Smooth muscle cell (in vitro differentiated cells): Measurements from ENCODE around the gene CDS2. TPM values are rescaled to one million over a fixed set of nuclear protein-coding genes. Genes with fewer than 3 reads are reported as not detected.

Source experiments
- DNase-seq: peaks from one replicate; lab custom pipeline; 2025; ENCODE audit not compliant: unreplicated experiment; lab: John Stamatoyannopoulos, UW
- H2AFZ ChIP-seq: fragments of 200-600 bp; sonication (generic); 2 replicates; pipeline ENCODE4 v1.6.0; 2016; ENCODE audit warnings: antibody characterized with exemption, low read depth, mild to moderate bottlenecking
- H3F3A ChIP-seq: fragments of 200-600 bp; sonication (generic); 2 replicates; pipeline ENCODE4 v1.6.0; 2017; ENCODE audit warnings: antibody characterized with exemption, low read depth
- H3K27ac ChIP-seq: fragments of 200-600 bp; sonication (generic); 2 replicates; pipeline ENCODE4 v1.5.1; 2016; ENCODE audit warnings: low read depth, mild to moderate bottlenecking
- H3K27me3 ChIP-seq: fragments of 200-600 bp; sonication (generic); 2 replicates; pipeline ENCODE4 v1.6.1; 2016; ENCODE audit warnings: low read depth, mild to moderate bottlenecking
- H3K36me3 ChIP-seq: fragments of 200-600 bp; sonication (generic); 2 replicates; pipeline ENCODE4 v1.5.1; 2016; ENCODE audit warnings: low read depth
- H3K4me1 ChIP-seq: fragments of 200-600 bp; sonication (generic); 2 replicates; pipeline ENCODE4 v1.5.1; 2016; ENCODE audit warnings: low read depth
- H3K4me2 ChIP-seq: fragments of 200-600 bp; sonication (generic); 2 replicates; pipeline ENCODE4 v1.6.0; 2016; ENCODE audit warnings: mild to moderate bottlenecking
- H3K4me3 ChIP-seq: fragments of 200-600 bp; sonication (generic); 2 replicates; pipeline ENCODE4 v1.5.1; 2016; ENCODE audit warnings: mild to moderate bottlenecking
- H3K79me2 ChIP-seq: fragments of 200-600 bp; sonication (generic); 2 replicates; pipeline ENCODE4 v1.6.0; 2016; ENCODE audit warnings: low read depth, mild to moderate bottlenecking
- H3K9ac ChIP-seq: fragments of 200-600 bp; sonication (generic); 2 replicates; pipeline ENCODE4 v1.6.0; 2016; ENCODE audit warnings: low read depth
- H3K9me3 ChIP-seq: fragments of 200-600 bp; sonication (generic); replicated peaks from 2 replicates; pipeline ENCODE4 v1.5.1; 2016; ENCODE audit warnings: low read depth
- H4K20me1 ChIP-seq: fragments of 200-600 bp; sonication (generic); 2 replicates; pipeline ENCODE4 v1.6.0; 2016; ENCODE audit warnings: low read depth
- WGBS: methylation state at CpG from one replicate; pipeline ENCODE4 v1.1.7; 2016; ENCODE audit warnings: low lambda C conversion rate; 5-methylcytosine and 5-hydroxymethylcytosine counted together
- polyA plus RNA-seq: library from polyadenylated mRNA; unstranded; fragments of >200 nt; fragmentation: Nextera tagmentation; extraction: Ambion mirVana; gene quantifications from 2 replicates; pipeline ENCODE4 v1.2.1, GENCODE V29; 2016
- total RNA-seq: library from RNA; depleted of rRNA; stranded (reverse); fragments of >200 nt; gene quantifications from 2 replicates; pipeline ENCODE4 v1.2.3, GENCODE V29; 2014
- TF ChIP-seq, protein P1 (sequence below): fragments of 200-600 bp; sonication (generic); IDR thresholded peaks from 2 replicates; pipeline ENCODE4 v1.5.1; 2017; ENCODE audit warnings: borderline replicate concordance, mild to moderate bottlenecking, antibody characterized with exemption; ENCODE audit not compliant: insufficient read depth, poor library complexity, severe bottlenecking

Gene CDS2
- total and polyA plus RNA-seq, 2 experiments from 2014 or later: 24.9 to 25.9 TPM

DNA sequence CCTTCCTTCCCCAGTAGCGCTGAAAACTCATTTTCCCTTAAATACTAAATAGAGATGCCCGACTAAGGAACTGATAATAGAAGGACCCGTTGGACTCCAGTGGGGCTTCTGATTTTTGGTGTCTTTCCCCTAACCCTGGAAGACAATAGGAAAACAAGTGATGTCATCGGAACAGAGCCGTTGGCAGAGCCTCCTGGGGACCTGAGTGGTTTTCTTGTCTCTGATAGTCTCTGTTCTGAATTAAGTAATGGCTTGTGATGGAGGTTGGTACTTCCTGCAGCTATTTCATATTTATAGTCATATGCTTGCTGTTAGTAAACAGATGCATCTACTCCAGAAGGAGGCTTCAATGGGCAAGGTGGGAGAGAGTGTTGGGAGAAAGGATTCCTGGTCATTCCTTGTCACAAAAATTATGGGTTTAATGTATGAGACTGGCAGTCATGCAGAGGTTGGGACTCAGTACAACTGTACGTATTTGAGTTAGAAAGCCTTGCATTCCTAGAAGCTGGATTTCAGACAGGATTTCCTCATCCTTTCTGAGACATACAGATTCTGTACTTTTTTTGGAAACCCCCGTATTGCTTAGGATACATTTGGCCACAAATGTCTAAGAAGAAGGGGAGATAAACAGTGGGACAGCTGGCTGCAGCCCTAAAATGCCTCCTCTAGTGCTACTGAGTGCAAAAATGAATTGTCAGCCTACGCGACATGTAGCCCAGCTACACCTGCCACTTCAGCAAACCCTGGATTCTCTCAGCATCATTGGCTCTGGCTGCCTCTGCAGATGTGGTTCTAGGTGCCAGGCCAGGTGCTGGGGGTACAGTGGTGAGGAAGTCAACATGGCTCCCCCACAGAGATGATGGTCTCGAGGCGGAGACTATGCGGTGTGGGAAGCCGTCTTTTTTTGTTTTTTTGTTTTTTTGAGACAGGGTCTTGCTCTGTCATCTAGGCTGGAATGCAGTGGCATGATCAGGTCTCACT lies 38.1 kb downstream of the CDS2 start:
- Histone ChIP-seq H4K20me1 (peaks cover 88% of the 10 kb centered on the region), H3K79me2 (peaks cover 34% of the 10 kb centered on the region), H3K4me1 (peaks cover 3% of the 10 kb centered on the region), H3K27me3 (no peaks in the 10 kb centered on the region), H2AFZ (no peak overlapping the region), H3K9ac (no peak overlapping the region), H3K36me3 (no peaks in the 10 kb centered on the region), H3K27ac (no peak overlapping the region), H3K4me2 (no peak overlapping the region), H3F3A (no peaks in the 10 kb centered on the region), H3K9me3 (no peaks in the 10 kb centered on the region), H3K4me3 (no peak overlapping the region)
- TF ChIP-seq, protein P1, sequence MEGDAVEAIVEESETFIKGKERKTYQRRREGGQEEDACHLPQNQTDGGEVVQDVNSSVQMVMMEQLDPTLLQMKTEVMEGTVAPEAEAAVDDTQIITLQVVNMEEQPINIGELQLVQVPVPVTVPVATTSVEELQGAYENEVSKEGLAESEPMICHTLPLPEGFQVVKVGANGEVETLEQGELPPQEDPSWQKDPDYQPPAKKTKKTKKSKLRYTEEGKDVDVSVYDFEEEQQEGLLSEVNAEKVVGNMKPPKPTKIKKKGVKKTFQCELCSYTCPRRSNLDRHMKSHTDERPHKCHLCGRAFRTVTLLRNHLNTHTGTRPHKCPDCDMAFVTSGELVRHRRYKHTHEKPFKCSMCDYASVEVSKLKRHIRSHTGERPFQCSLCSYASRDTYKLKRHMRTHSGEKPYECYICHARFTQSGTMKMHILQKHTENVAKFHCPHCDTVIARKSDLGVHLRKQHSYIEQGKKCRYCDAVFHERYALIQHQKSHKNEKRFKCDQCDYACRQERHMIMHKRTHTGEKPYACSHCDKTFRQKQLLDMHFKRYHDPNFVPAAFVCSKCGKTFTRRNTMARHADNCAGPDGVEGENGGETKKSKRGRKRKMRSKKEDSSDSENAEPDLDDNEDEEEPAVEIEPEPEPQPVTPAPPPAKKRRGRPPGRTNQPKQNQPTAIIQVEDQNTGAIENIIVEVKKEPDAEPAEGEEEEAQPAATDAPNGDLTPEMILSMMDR: no peak
- no peak for DNase-seq
- WGBS: 81% methylated on average over 13 of the region's 13 CpGs

DNA sequence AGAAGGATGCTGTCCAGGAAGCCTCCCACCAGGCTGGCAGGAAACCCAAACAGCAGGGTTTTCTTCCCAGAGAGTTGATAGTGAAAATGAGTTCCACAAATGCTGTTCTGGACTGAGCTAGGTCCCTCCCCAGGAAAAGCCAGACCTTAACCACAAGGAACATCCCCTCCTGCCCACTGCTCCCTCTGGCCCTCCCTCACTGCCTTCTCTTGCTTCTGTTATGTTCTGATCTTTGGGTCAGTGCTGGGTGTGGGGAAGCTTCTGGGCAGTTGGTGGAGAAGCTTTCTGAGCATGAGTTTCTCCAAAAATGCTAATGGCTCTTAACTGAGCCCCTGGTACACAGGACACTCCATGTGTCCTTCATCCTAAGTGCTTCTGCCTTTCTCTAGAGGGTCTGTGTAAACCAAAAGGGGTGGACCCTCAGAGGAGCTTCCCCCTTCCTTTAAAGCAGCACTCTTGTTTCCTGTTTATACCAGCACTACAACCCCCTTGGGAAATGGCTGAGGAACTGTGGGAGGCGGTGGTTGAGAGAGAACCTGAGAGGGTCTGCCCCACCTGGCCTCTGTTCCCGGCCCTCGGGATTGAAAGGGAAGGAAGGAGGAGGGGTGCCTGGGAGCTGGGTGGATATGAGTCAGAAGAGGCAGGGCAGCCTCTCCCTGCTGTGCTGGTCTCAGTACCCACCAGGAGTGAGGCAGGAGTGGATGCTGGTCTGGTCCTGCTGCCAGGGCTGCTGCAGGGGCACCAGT lies 42.0 kb downstream of the CDS2 start:
- Histone ChIP-seq H4K20me1 (peaks cover 98% of the 10 kb centered on the region), H3K79me2 (peaks cover 12% of the 10 kb centered on the region), H3K9ac (no peak overlapping the region), H3F3A (no peaks in the 10 kb centered on the region), H3K9me3 (no peaks in the 10 kb centered on the region), H3K36me3 (no peaks in the 10 kb centered on the region), H3K4me3 (no peak overlapping the region), H3K4me1 (peaks cover 9% of the 10 kb centered on the region), H3K27me3 (no peaks in the 10 kb centered on the region), H3K4me2 (no peak overlapping the region), H3K27ac (no peak overlapping the region), H2AFZ (no peak overlapping the region)
- TF ChIP-seq, protein P1: no peak
- DNase-seq: no peak
- WGBS: 30% methylated on average over 3 of the region's 3 CpGs

DNA sequence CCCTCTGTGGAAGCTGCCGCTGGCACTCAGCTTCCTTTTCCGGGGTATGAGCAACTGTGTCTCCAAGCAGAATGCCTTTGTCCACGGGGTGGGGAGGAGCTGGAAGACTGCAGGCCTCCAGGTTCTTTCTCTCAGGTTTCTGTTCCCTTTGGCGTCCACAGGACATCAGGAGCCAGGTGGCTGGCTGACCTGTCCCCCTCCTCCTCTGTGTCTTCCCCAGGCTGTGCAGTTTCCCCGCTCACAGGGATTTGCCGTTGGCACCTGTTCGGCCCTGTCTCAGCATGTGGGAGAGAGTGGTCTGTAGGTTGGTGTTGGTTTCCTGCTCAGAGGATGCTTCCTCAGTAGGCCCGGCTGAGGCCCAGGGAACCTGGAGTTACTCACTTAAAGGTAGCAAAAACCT lies 43.5 kb downstream of the CDS2 start:
- no peak overlapping the region for H3K9ac ChIP-seq
- DNase-seq: no peak
- H2AFZ ChIP-seq: no peak overlapping the region
- H3K27ac ChIP-seq: no peak overlapping the region
- H3K4me2 ChIP-seq: no peak overlapping the region
- H3K36me3 ChIP-seq: no peaks in the 10 kb centered on the region
- 95% methylated on average over 8 of the region's 8 CpGs for WGBS
- H3K4me3 ChIP-seq: no peak overlapping the region
- H3K9me3 ChIP-seq: no peaks in the 10 kb centered on the region
- H3K27me3 ChIP-seq: no peaks in the 10 kb centered on the region
- peaks cover 9% of the 10 kb centered on the region for H3K4me1 ChIP-seq
- H3F3A ChIP-seq: no peaks in the 10 kb centered on the region
- peaks cover 83% of the 10 kb centered on the region for H4K20me1 ChIP-seq
- peaks cover 12% of the 10 kb centered on the region for H3K79me2 ChIP-seq
- TF ChIP-seq, protein P1: no peak
